NCI-H2196 (cell line): Measurements from ENCODE around the gene RUFY3.
"Not testable (repeated sequence)": the region's sequence is repeated elsewhere in the genome, so short reads cannot be mapped to it uniquely, and the experiment has no call there.

Experiments used
- DNase-seq: peaks from one replicate; lab custom pipeline; 2025; ENCODE audit not compliant: unreplicated experiment; lab: John Stamatoyannopoulos, UW

RUFY3 gene

GRCh38 chr4:70734971-70735370 is 13.2 kb downstream of the RUFY3 start:
- no peak for DNase-seq

- not testable (repeated sequence) for DNase-seq
Observed at GRCh38 chr4:70735915-70736314, 14.2 kb downstream of the RUFY3 start.

- DNase-seq: no peak
Observed at GRCh38 chr4:70737006-70737405, 15.2 kb downstream of the RUFY3 start.

- no peak for DNase-seq
Observed at GRCh38 chr4:70737409-70737808, 15.6 kb downstream of the RUFY3 start.

- no peak for DNase-seq
Observed at GRCh38 chr4:70739496-70740337, 18.0 kb downstream of the RUFY3 start.

- no peak for DNase-seq
Observed at GRCh38 chr4:70741867-70742658, 20.3 kb downstream of the RUFY3 start.

GRCh38 chr4:70743731-70744130 is 22.0 kb downstream of the RUFY3 start:
- DNase-seq: no peak

GRCh38 chr4:70746179-70746839 is 24.5 kb downstream of the RUFY3 start:
- no peak for DNase-seq

- DNase-seq: no peak
Observed at GRCh38 chr4:70747874-70748273, 26.1 kb downstream of the RUFY3 start.

GRCh38 chr4:70749313-70749712 is 27.5 kb downstream of the RUFY3 start:
- DNase-seq: no peak

- DNase-seq: no peak
Observed at GRCh38 chr4:70752236-70752635, 30.5 kb downstream of the RUFY3 start.

GRCh38 chr4:70753630-70754029 is 31.9 kb downstream of the RUFY3 start:
- DNase-seq: no peak

- no peak for DNase-seq
Observed at GRCh38 chr4:70754470-70754869, 32.7 kb downstream of the RUFY3 start.

- DNase-seq: no peak
Observed at GRCh38 chr4:70754990-70755688, 33.4 kb downstream of the RUFY3 start.

GRCh38 chr4:70759126-70759525 is 37.4 kb downstream of the RUFY3 start:
- DNase-seq: no peak

GRCh38 chr4:70759627-70760026 is 37.9 kb downstream of the RUFY3 start:
- no peak for DNase-seq

- no peak for DNase-seq
Observed at GRCh38 chr4:70760662-70761061, 38.9 kb downstream of the RUFY3 start.

GRCh38 chr4:70761276-70761816 is 39.6 kb downstream of the RUFY3 start:
- DNase-seq: no peak

GRCh38 chr4:70765368-70765767 is 43.6 kb downstream of the RUFY3 start:
- DNase-seq: no peak

- no peak for DNase-seq
Observed at GRCh38 chr4:70768301-70768948, 46.7 kb downstream of the RUFY3 start.
